ENCODE measurements around the gene ABCA13. TPM values are rescaled to one million over a fixed set of nuclear protein-coding genes. Genes with fewer than 3 reads are reported as not detected.
A peak's percentile ranks its signal among the peaks of the same experiment; 100 is the strongest.

Gene ABCA13
- total and polyA plus RNA-seq, 2 donors (not counting 3 experiments of a cell fraction or from before 2014, with no cell fraction given), result 0.01 to 0.11 TPM

DNA sequence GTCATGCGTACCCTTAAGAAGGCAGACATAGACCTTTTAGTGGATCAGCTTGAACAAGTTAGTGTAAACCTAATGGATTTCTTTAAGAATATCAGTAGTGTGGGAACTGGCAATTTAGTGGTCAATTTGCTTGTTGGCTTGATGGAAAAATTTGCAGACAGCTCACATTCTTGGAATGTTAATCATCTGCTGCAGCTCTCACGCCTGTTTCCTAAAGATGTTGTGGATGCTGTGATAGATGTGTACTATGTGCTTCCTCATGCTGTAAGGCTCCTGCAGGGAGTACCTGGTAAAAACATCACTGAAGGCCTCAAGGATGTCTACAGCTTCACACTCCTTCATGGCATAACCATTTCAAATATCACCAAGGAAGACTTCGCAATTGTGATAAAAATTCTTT is 103.4 kb downstream of the ABCA13 start:
- no peak for TF ChIP-seq POLR2A (IDR thresholded peaks at IDR 0.05; ENCODE audit: low read depth, low read length)
- TF ChIP-seq POLR2AphosphoS5 (IDR thresholded peaks at IDR 0.05; ENCODE audit: insufficient read depth, low read depth, low read length), result no peak
- TF ChIP-seq JUN (IDR thresholded peaks at IDR 0.05; ENCODE audit: borderline replicate concordance, insufficient read depth, insufficient read length, low read depth), result peak; percentile 27
- peak; percentile 49 for TF ChIP-seq FOS (IDR thresholded peaks at IDR 0.05; ENCODE audit: borderline replicate concordance, insufficient read depth, low read length)
- TF ChIP-seq, protein P1, sequence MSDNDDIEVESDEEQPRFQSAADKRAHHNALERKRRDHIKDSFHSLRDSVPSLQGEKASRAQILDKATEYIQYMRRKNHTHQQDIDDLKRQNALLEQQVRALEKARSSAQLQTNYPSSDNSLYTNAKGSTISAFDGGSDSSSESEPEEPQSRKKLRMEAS (IDR thresholded peaks at IDR 0.05; ENCODE audit: insufficient read depth, insufficient read length), result no peak
- peak; percentile 47 for TF ChIP-seq GATA2 (IDR thresholded peaks at IDR 0.05; ENCODE audit: insufficient read depth, insufficient read length, low read depth, low read length)
- Histone ChIP-seq H3K27me3 (ENCODE audit: control insufficient read depth in 2 of 2, insufficient read depth in 2 of 2, low read length in 2 of 2) (no peaks in the 10 kb centered on the region), H3K79me2 (ENCODE audit: control insufficient read depth, insufficient read depth, low read length) (no peaks in the 10 kb centered on the region), H3K9me1 (replicated peaks; ENCODE audit: control insufficient read depth, extremely low read depth, insufficient read depth, low read length) (no peaks in the 10 kb centered on the region), H2AFZ (ENCODE audit: low read depth, low read length) (no peak overlapping the region), H3K27ac (ENCODE audit: insufficient read depth, low read depth, low read length) (no peak overlapping the region), H3K4me2 (ENCODE audit: insufficient read depth, low read length) (peak overlapping the region; percentile 43), H3K4me1 (ENCODE audit: control insufficient read depth, extremely low read depth, insufficient read depth, low read length) (peaks cover 7% of the 10 kb centered on the region), H3K36me3 (ENCODE audit: control insufficient read depth in 2 of 2, extremely low read depth in 1 of 2, insufficient read depth in 2 of 2, low read length in 2 of 2) (no peaks in the 10 kb centered on the region), H3K9me3 (replicated peaks; ENCODE audit: control insufficient read depth, insufficient read depth, low read length) (no peaks in the 10 kb centered on the region), H3K9ac (replicated peaks; ENCODE audit: extremely low read depth, insufficient read depth, low read length) (no peak overlapping the region), H4K20me1 (replicated peaks; ENCODE audit: control insufficient read depth, extremely low read depth, insufficient read depth, low read length) (no peaks in the 10 kb centered on the region), H3K4me3 (replicated peaks in 1 of 3; ENCODE audit: insufficient read depth in 1 of 3, low read depth in 1 of 3, low read length in 3 of 3) (no peak overlapping the region)
- dilution Hi-C loops (cut with MboI; ENCODE audit: extremely low pct_ligation_motif_present, low sequenced_read_pairs) (no loop called here), intact Hi-C loops (cut with micrococcal nuclease) (no loop called here)
- FAIRE-seq (peak; percentile 69), DNase-seq (ENCODE audit: low read depth, low spot score) (peak; percentile 58)
- POLR2A ChIA-PET, result no interaction called here
- CTCF ChIA-PET, result interaction anchor here (0.6 to 2.2 kb wide), 5 partner anchors 9 to 100 kb away, joined by 3 to 8 read pairs (median 3); no protein-coding TSS in a partner anchor
- no TSS peak for BruUV-seq (replicated peaks)

GRCh38 chr7:48279420-48279819 is 108.2 kb downstream of the ABCA13 start:
- no peaks in the 10 kb centered on the region for H3K9me3 ChIP-seq (replicated peaks; ENCODE audit: control insufficient read depth, insufficient read depth, low read length)
- intact Hi-C loops (cut with micrococcal nuclease), result no loop called here
- dilution Hi-C loops (cut with MboI; ENCODE audit: extremely low pct_ligation_motif_present, low sequenced_read_pairs), result no loop called here
- no peak for FAIRE-seq
- POLR2A ChIA-PET, result no interaction called here
- CTCF ChIA-PET, result interaction anchor here (1.1 kb wide), 1 partner anchor 20 kb away, joined by 3 read pairs; no protein-coding TSS in a partner anchor
- no peaks in the 10 kb centered on the region for H3K36me3 ChIP-seq (ENCODE audit: control insufficient read depth in 2 of 2, extremely low read depth in 1 of 2, insufficient read depth in 2 of 2, low read length in 2 of 2)
- DNase-seq (ENCODE audit: low read depth, low spot score), result no peak
- no peaks in the 10 kb centered on the region for H3K9me1 ChIP-seq (replicated peaks; ENCODE audit: control insufficient read depth, extremely low read depth, insufficient read depth, low read length)
- no peak overlapping the region for H3K9ac ChIP-seq (replicated peaks; ENCODE audit: extremely low read depth, insufficient read depth, low read length)
- no peaks in the 10 kb centered on the region for H4K20me1 ChIP-seq (replicated peaks; ENCODE audit: control insufficient read depth, extremely low read depth, insufficient read depth, low read length)
- H3K4me1 ChIP-seq (ENCODE audit: control insufficient read depth, extremely low read depth, insufficient read depth, low read length), result peaks cover 3% of the 10 kb centered on the region
- H2AFZ ChIP-seq (ENCODE audit: low read depth, low read length), result no peak overlapping the region
- no peak overlapping the region for H3K4me2 ChIP-seq (ENCODE audit: insufficient read depth, low read length)
- no peaks in the 10 kb centered on the region for H3K79me2 ChIP-seq (ENCODE audit: control insufficient read depth, insufficient read depth, low read length)
- H3K27me3 ChIP-seq (ENCODE audit: control insufficient read depth in 2 of 2, insufficient read depth in 2 of 2, low read length in 2 of 2), result no peaks in the 10 kb centered on the region
- TF ChIP-seq, protein P2, sequence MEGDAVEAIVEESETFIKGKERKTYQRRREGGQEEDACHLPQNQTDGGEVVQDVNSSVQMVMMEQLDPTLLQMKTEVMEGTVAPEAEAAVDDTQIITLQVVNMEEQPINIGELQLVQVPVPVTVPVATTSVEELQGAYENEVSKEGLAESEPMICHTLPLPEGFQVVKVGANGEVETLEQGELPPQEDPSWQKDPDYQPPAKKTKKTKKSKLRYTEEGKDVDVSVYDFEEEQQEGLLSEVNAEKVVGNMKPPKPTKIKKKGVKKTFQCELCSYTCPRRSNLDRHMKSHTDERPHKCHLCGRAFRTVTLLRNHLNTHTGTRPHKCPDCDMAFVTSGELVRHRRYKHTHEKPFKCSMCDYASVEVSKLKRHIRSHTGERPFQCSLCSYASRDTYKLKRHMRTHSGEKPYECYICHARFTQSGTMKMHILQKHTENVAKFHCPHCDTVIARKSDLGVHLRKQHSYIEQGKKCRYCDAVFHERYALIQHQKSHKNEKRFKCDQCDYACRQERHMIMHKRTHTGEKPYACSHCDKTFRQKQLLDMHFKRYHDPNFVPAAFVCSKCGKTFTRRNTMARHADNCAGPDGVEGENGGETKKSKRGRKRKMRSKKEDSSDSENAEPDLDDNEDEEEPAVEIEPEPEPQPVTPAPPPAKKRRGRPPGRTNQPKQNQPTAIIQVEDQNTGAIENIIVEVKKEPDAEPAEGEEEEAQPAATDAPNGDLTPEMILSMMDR (IDR thresholded peaks at IDR 0.05; ENCODE audit: extremely low read depth in 1 of 2, insufficient read depth in 1 of 2, low read depth in 1 of 2, low read length in 2 of 2), result no peak
- TF ChIP-seq FOS (IDR thresholded peaks at IDR 0.05; ENCODE audit: borderline replicate concordance, insufficient read depth, low read length) (no peak), POLR2AphosphoS5 (IDR thresholded peaks at IDR 0.05; ENCODE audit: insufficient read depth, low read depth, low read length) (no peak), MYC (IDR thresholded peaks at IDR 0.05; ENCODE audit: low read depth, low read length) (no peak)
- H3K4me3 ChIP-seq (replicated peaks in 1 of 3; ENCODE audit: insufficient read depth in 1 of 3, low read depth in 1 of 3, low read length in 3 of 3), result no peak overlapping the region
- BruUV-seq (replicated peaks), result no TSS peak
- no peak overlapping the region for H3K27ac ChIP-seq (ENCODE audit: insufficient read depth, low read depth, low read length)
